PC-9 (cell line): ENCODE measurements around the gene OR2J2. TPM values are rescaled to one million over a fixed set of nuclear protein-coding genes. Genes with fewer than 3 reads are reported as not detected.
"Not testable (repeated sequence)": the region's sequence is repeated elsewhere in the genome, so short reads cannot be mapped to it uniquely, and the experiment has no call there.

Experiments
- BruUV-seq: library from RNA; stranded (reverse); fragments of 400-500 nt; replicated peaks from 2 replicates; lab custom pipeline; 2021; lab: Mats Ljungman, UMichigan
- CTCF ChIA-PET: fragments of 300-600 bp; sonication (Branson Sonifier 250); formaldehyde crosslinking; loops from one replicate; lab custom pipeline; 2022; ENCODE audit warnings: antibody characterized with exemption; lab: Charles Lee
- POLR2A ChIA-PET: fragments of 300-600 bp; sonication (Branson Sonifier 250); formaldehyde crosslinking; loops from one replicate; lab custom pipeline; 2022; ENCODE audit warnings: antibody characterized with exemption; ENCODE audit not compliant: unreplicated experiment; lab: Charles Lee
- DNase-seq, 2 experiments: peaks; one replicate each; pipeline versions ENCODE4 v3.0.0 to v3.0.0-alpha.2; 2015 to 2022; ENCODE audit warnings: mixed read lengths in 1 of 2
- H2AFZ ChIP-seq: fragments of 200-600 bp; sonication (generic); 2 replicates; pipeline ENCODE4 v1.8.1; 2017; ENCODE audit warnings: antibody characterized with exemption
- H3F3A ChIP-seq: fragments of 200-600 bp; sonication (generic); 2 replicates; pipeline ENCODE4 v1.8.1; 2017; ENCODE audit warnings: antibody characterized with exemption, mild to moderate bottlenecking, low read depth; ENCODE audit not compliant: insufficient read depth
- H3K27ac ChIP-seq: fragments of 200-600 bp; sonication (generic); 2 replicates; pipeline ENCODE4 v1.6.1; 2016; ENCODE audit warnings: mixed run types
- H3K27me3 ChIP-seq: fragments of 200-600 bp; sonication (generic); 2 replicates; pipeline ENCODE4 v1.6.1; 2016; ENCODE audit warnings: low read depth, mixed run types; ENCODE audit not compliant: insufficient read depth
- H3K36me3 ChIP-seq: fragments of 200-600 bp; sonication (generic); 2 replicates; pipeline ENCODE4 v1.6.1; 2016; ENCODE audit warnings: low read depth, mixed run types
- H3K4me1 ChIP-seq: fragments of 200-600 bp; sonication (generic); replicated peaks from 2 replicates; pipeline ENCODE4 v1.6.1; 2016; ENCODE audit warnings: mixed run types; ENCODE audit not compliant: insufficient read depth
- H3K4me2 ChIP-seq: fragments of 200-600 bp; sonication (generic); 2 replicates; pipeline ENCODE4 v1.6.1; 2017; ENCODE audit warnings: mixed run types
- H3K4me3 ChIP-seq: fragments of 200-600 bp; sonication (generic); 2 replicates; pipeline ENCODE4 v1.6.1; 2016; ENCODE audit warnings: mixed run types
- H3K79me2 ChIP-seq: fragments of 200-600 bp; sonication (generic); 2 replicates; pipeline ENCODE4 v1.6.1; 2017; ENCODE audit warnings: low read depth, mixed run types
- H3K9me2 ChIP-seq: fragments of 200-600 bp; sonication (generic); 2 replicates; pipeline ENCODE4 v1.8.1; 2017; ENCODE audit warnings: mild to moderate bottlenecking; ENCODE audit not compliant: insufficient read depth
- H3K9me3 ChIP-seq: fragments of 200-600 bp; sonication (generic); 2 replicates; pipeline ENCODE4 v1.8.1; 2016; ENCODE audit warnings: low read depth; ENCODE audit not compliant: insufficient read depth
- H4K20me1 ChIP-seq: fragments of 200-600 bp; sonication (generic); 2 replicates; pipeline ENCODE4 v1.8.1; 2017; ENCODE audit not compliant: insufficient read depth
- EZH2 ChIP-seq: fragments of 200-600 bp; sonication (generic); IDR thresholded peaks from 2 replicates; pipeline ENCODE4 v1.8.0; 2017; ENCODE audit warnings: antibody characterized with exemption, low read depth
- intact Hi-C: fragments of 100-400 bp; cut with micrococcal nuclease; formaldehyde crosslinking; loops from one replicate; pipeline ENCODE4 v1.10.0; 2022; ENCODE audit not compliant: unreplicated experiment
- total RNA-seq: library from RNA; stranded (reverse); gene quantifications from 2 replicates; pipeline ENCODE4 v1.2.3, GENCODE V29; 2021
- TF ChIP-seq, protein P1 (sequence below): fragments of 200-600 bp; sonication (generic); conservative IDR thresholded peaks from 2 replicates; pipeline ENCODE4 v1.6.1; 2017; ENCODE audit warnings: mixed run types, antibody characterized with exemption, mild to moderate bottlenecking, moderate library complexity

OR2J2 gene
- total RNA-seq, 1 experiment from 2014 or later: not detected

DNA sequence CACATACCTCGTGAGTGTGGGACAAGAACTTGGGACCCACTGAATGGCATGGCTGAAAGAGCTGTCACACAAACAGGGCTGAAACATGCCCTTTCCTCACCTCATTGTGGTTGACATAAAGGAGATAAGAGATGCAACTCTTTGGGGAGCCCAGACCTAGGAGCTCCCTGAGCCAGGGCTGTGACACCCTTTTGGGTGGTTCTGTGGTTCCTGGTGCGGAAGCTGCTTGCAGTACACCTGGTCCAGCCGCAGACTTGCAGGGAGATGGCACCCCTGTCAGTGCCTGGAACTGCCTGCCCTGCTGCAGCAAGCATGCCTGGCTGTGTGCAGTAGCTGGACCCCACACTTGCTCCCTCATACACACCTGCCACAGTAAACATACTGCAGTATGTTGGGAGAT, 31.3 kb downstream of the OR2J2 start:
- H3K9me3 ChIP-seq: no peaks in the 10 kb centered on the region
- H3K79me2 ChIP-seq: no peaks in the 10 kb centered on the region
- TF ChIP-seq, protein P1, sequence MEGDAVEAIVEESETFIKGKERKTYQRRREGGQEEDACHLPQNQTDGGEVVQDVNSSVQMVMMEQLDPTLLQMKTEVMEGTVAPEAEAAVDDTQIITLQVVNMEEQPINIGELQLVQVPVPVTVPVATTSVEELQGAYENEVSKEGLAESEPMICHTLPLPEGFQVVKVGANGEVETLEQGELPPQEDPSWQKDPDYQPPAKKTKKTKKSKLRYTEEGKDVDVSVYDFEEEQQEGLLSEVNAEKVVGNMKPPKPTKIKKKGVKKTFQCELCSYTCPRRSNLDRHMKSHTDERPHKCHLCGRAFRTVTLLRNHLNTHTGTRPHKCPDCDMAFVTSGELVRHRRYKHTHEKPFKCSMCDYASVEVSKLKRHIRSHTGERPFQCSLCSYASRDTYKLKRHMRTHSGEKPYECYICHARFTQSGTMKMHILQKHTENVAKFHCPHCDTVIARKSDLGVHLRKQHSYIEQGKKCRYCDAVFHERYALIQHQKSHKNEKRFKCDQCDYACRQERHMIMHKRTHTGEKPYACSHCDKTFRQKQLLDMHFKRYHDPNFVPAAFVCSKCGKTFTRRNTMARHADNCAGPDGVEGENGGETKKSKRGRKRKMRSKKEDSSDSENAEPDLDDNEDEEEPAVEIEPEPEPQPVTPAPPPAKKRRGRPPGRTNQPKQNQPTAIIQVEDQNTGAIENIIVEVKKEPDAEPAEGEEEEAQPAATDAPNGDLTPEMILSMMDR: no peak
- no peak for TF ChIP-seq EZH2
- no peak overlapping the region for H3K27ac ChIP-seq
- no peaks in the 10 kb centered on the region for H4K20me1 ChIP-seq
- H3K36me3 ChIP-seq: no peaks in the 10 kb centered on the region
- BruUV-seq: no TSS peak
- H3K27me3 ChIP-seq: 0 out of 2 replicates have a peak, but pooled peaks cover 8% of the 10 kb centered on the region
- DNase-seq: no peak
- POLR2A ChIA-PET: no interaction called here
- no peaks in the 10 kb centered on the region for H3K9me2 ChIP-seq
- no peak overlapping the region for H2AFZ ChIP-seq
- H3F3A ChIP-seq: no peaks in the 10 kb centered on the region
- intact Hi-C loops: no loop called here
- no peak overlapping the region for H3K4me3 ChIP-seq
- H3K4me1 ChIP-seq: no peaks in the 10 kb centered on the region
- CTCF ChIA-PET: no interaction called here
- no peak overlapping the region for H3K4me2 ChIP-seq

DNA sequence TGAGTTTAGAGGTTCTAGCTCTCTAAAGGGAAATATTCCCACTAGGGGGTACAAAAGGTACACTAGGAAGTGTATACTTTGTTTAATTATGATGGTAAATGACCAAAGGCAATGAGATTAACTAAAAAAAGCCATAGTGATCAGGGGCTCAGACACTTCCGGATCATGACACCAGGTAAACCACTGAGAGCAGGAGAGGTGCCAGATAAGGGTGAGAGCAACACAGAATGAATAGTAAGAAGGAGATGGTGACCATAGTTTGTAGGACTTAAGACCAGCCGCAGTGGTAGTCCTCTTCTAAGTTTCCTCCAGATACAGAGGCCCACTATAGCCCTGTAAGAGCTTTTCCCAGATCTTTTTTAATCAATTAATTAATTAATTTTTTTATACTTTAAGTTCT, 40.8 kb downstream of the OR2J2 start:
- H3K4me2 ChIP-seq: no peak overlapping the region
- BruUV-seq: no TSS peak
- no peak overlapping the region for H2AFZ ChIP-seq
- no peak for DNase-seq
- H3K9me2 ChIP-seq: no peaks in the 10 kb centered on the region
- POLR2A ChIA-PET: no interaction called here
- H3F3A ChIP-seq: no peaks in the 10 kb centered on the region
- CTCF ChIA-PET: no interaction called here
- no peak overlapping the region for H3K27ac ChIP-seq
- intact Hi-C loops: no loop called here
- H4K20me1 ChIP-seq: no peaks in the 10 kb centered on the region
- H3K4me1 ChIP-seq: no peaks in the 10 kb centered on the region
- TF ChIP-seq, protein P1: no peak
- TF ChIP-seq EZH2: no peak
- H3K79me2 ChIP-seq: no peaks in the 10 kb centered on the region
- no peaks in the 10 kb centered on the region for H3K27me3 ChIP-seq
- no peak overlapping the region for H3K4me3 ChIP-seq
- no peaks in the 10 kb centered on the region for H3K9me3 ChIP-seq
- no peaks in the 10 kb centered on the region for H3K36me3 ChIP-seq

DNA sequence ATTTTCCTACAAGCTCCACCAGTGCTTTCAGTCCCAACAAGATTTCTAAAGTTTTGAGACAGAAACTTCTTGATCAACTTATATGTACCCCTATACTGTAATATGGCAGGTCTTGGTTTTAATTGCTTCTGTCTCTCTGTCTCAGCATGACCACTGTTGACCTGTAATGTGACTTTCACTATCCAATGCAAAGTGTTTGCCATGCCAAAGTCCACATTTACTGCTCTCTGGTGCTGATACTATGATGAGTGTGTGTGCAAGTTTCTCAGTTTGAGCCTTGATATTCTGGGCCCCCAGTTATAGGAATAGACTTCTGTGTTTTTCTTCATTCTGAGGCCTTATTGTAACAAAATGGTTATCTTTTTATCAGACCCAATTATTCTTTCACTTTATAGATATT, 45.8 kb downstream of the OR2J2 start:
- H3K9me3 ChIP-seq: no peaks in the 10 kb centered on the region
- H3F3A ChIP-seq: no peaks in the 10 kb centered on the region
- H3K79me2 ChIP-seq: no peaks in the 10 kb centered on the region
- H3K9me2 ChIP-seq: no peaks in the 10 kb centered on the region
- intact Hi-C loops: no loop called here
- H3K4me2 ChIP-seq: no peak overlapping the region
- no peak overlapping the region for H3K4me3 ChIP-seq
- BruUV-seq: no TSS peak
- H4K20me1 ChIP-seq: no peaks in the 10 kb centered on the region
- ChIA-PET CTCF (no interaction called here), POLR2A (no interaction called here)
- no peaks in the 10 kb centered on the region for H3K36me3 ChIP-seq
- no peak for DNase-seq
- TF ChIP-seq, protein P1: no peak
- TF ChIP-seq EZH2: no peak
- H3K4me1 ChIP-seq: no peaks in the 10 kb centered on the region
- H3K27me3 ChIP-seq: no peaks in the 10 kb centered on the region
- no peak overlapping the region for H3K27ac ChIP-seq
- no peak overlapping the region for H2AFZ ChIP-seq

DNA sequence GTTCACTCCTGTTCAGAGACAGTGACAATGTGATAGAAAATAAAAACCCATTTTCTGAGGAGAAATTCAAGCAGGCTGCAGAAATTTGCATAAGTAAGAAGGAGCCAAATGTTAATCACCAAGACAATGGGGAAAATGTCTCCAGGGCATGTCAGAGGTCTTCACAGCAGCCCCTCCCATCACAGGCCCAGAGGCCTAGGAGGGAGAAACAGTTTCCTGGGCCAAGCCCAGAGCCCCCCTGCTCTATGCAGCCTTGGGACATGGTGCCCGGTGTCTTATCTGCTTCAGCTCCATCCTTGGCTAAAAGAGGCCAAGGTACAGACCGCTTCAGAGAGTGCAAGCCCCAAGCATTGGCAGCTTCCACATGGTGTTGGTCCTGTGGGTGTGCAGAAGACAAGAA, 46.5 kb downstream of the OR2J2 start:
- POLR2A ChIA-PET, H3K9me2 ChIP-seq, H3K79me2 ChIP-seq, H4K20me1 ChIP-seq, CTCF ChIA-PET, H2AFZ ChIP-seq, BruUV-seq, DNase-seq, H3K4me1 ChIP-seq, H3K4me2 ChIP-seq, H3K27me3 ChIP-seq, H3K36me3 ChIP-seq, H3K9me3 ChIP-seq, H3K4me3 ChIP-seq, H3F3A ChIP-seq, intact Hi-C loops, H3K27ac ChIP-seq: not testable (repeated sequence)

DNA sequence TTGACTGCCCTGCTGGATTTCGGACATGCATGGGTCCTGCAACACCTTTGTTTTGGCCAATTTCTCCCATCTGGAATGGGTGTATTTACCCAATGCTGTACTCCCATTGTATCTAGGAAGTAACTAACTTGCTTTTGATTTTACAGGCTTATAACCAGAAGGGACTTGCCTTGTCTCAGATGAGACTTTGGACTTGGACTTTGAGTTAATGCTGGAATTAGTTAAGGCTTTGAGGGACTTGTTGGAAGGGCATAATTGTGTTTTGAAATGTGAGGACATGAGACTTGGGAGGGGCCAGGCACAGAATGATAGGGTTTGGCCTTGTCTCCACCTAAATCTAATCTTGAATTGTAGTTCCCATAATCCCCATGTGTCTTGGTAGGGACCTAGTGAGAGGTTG, 47.3 kb downstream of the OR2J2 start:
- H3K9me3 ChIP-seq: not testable (repeated sequence)

More for the DNA sequence above, 47.3 kb downstream of the OR2J2 start:
- H3K27me3 ChIP-seq, DNase-seq, H4K20me1 ChIP-seq, H3K27ac ChIP-seq, intact Hi-C loops, H3K4me3 ChIP-seq, H3K4me2 ChIP-seq, H3K4me1 ChIP-seq, H3F3A ChIP-seq, H3K36me3 ChIP-seq, H2AFZ ChIP-seq, POLR2A ChIA-PET, CTCF ChIA-PET, BruUV-seq, H3K9me2 ChIP-seq, H3K79me2 ChIP-seq: not testable (repeated sequence)
